CD14-positive monocyte (primary cell): ENCODE results near the gene NKG7. TPM values are rescaled to one million over a fixed set of nuclear protein-coding genes. Genes with fewer than 3 reads are reported as not detected.
A peak's percentile ranks its signal among the peaks of the same experiment; 100 is the strongest.

Source experiments
- DNase-seq, 3 donors: peaks; one replicate each; pipeline ENCODE4 v3.0.0-alpha.2; 2011 to 2022
- H2AFZ ChIP-seq: 2 replicates; pipeline ENCODE4 v1.6.0; 2012; ENCODE audit warnings: mild to moderate bottlenecking, low read depth, low read length, inconsistent platforms; ENCODE audit not compliant: insufficient read depth, poor library complexity, severe bottlenecking
- H3K27ac ChIP-seq, 2 donors: 1 replicate in 1 of 2; 2 replicates in 1 of 2; pipeline ENCODE4 v1.5.1; 2012 to 2013; ENCODE audit warnings: low read length in 2 of 2, control low read depth in 1 of 2, inconsistent platforms in 1 of 2, low read depth in 1 of 2, mild to moderate bottlenecking in 1 of 2
- H3K27me3 ChIP-seq, 2 donors: one replicate each; pipeline versions ENCODE4 v1.6.0 to v1.6.1; 2011 to 2013; ENCODE audit warnings: low read length in 2 of 2; ENCODE audit not compliant: control insufficient read depth in 2 of 2, insufficient read depth in 2 of 2
- H3K36me3 ChIP-seq, 2 donors: replicated peaks in 1 of 2; 1 replicate in 1 of 2; 2 replicates in 1 of 2; pipeline versions ENCODE4 v1.5.1 to v1.6.1; 2012 to 2013; ENCODE audit warnings: low read length in 2 of 2, control low read depth in 1 of 2, inconsistent platforms in 1 of 2, mild to moderate bottlenecking in 1 of 2; ENCODE audit not compliant: insufficient read depth in 2 of 2, control insufficient read depth in 1 of 2
- H3K4me1 ChIP-seq, 2 donors: 1 replicate in 1 of 2; 2 replicates in 1 of 2; pipeline versions ENCODE4 v1.5.1 to v1.6.1; 2012 to 2013; ENCODE audit warnings: low read length in 2 of 2, control low read depth in 1 of 2, inconsistent platforms in 1 of 2, mild to moderate bottlenecking in 1 of 2, moderate library complexity in 1 of 2; ENCODE audit not compliant: insufficient read depth in 2 of 2, control insufficient read depth in 1 of 2
- H3K4me2 ChIP-seq: replicated peaks from 2 replicates; pipeline ENCODE3; 2012; ENCODE audit warnings: low read length, moderate library complexity, mild to moderate bottlenecking; ENCODE audit not compliant: poor library complexity, severe bottlenecking; ENCODE audit errors: extremely low read depth
- H3K4me3 ChIP-seq, 3 experiments: fragments of 200-600 bp in 1 of 3; sonication (generic) in 1 of 3; replicated peaks in 1 of 3; 1 replicate in 2 of 3; 2 replicates in 1 of 3; pipeline ENCODE4 v1.5.1; 2011 to 2013; ENCODE audit warnings: low read length in 3 of 3, mild to moderate bottlenecking in 3 of 3, control low read depth in 2 of 3, low read depth in 2 of 3, inconsistent platforms in 1 of 3, moderate library complexity in 1 of 3
- H3K79me2 ChIP-seq: 2 replicates; pipeline ENCODE4 v1.6.0; 2012; ENCODE audit warnings: mild to moderate bottlenecking, control low read depth, inconsistent platforms, low read length, moderate library complexity; ENCODE audit not compliant: insufficient read depth
- H3K9ac ChIP-seq: 2 replicates; pipeline ENCODE4 v1.6.0; 2017; ENCODE audit warnings: low read length, mild to moderate bottlenecking; ENCODE audit not compliant: insufficient read depth, poor library complexity, severe bottlenecking
- H3K9me3 ChIP-seq, 2 donors: replicated peaks in 1 of 2; 1 replicate in 1 of 2; 2 replicates in 1 of 2; pipeline versions ENCODE4 v1.5.1 to v1.6.1; 2012 to 2013; ENCODE audit warnings: low read length in 2 of 2, control low read depth in 1 of 2; ENCODE audit not compliant: control insufficient read depth in 1 of 2, insufficient read depth in 1 of 2
- H4K20me1 ChIP-seq: 2 replicates; pipeline ENCODE4 v1.6.0; 2012; ENCODE audit warnings: mild to moderate bottlenecking, low read length, control low read depth, moderate library complexity; ENCODE audit not compliant: insufficient read depth
- H3K27ac Mint-ChIP-seq, 7 donors: one replicate each; pipeline ENCODE4 v1.8.0; 2020; ENCODE audit warnings: mild to moderate bottlenecking in 7 of 7, mixed read lengths in 7 of 7, moderate library complexity in 6 of 7, inconsistent platforms in 2 of 7
- H3K27me3 Mint-ChIP-seq, 3 donors: one replicate each; pipeline ENCODE4 v1.8.0; 2021 to 2022; ENCODE audit warnings: low read depth in 3 of 3, mild to moderate bottlenecking in 3 of 3, mixed read lengths in 3 of 3, moderate library complexity in 3 of 3, inconsistent platforms in 1 of 3
- H3K36me3 Mint-ChIP-seq, 2 donors: one replicate each; pipeline ENCODE4 v1.8.0; 2020; ENCODE audit warnings: mixed read lengths in 2 of 2, inconsistent platforms in 1 of 2, mild to moderate bottlenecking in 1 of 2
- H3K4me1 Mint-ChIP-seq: one replicate; pipeline ENCODE4 v1.8.0; 2020; ENCODE audit warnings: mild to moderate bottlenecking, mixed read lengths
- H3K4me3 Mint-ChIP-seq, 2 donors: one replicate each; pipeline ENCODE4 v1.8.0; 2020; ENCODE audit warnings: mild to moderate bottlenecking in 2 of 2, mixed read lengths in 2 of 2, moderate library complexity in 1 of 2
- H3K9me3 Mint-ChIP-seq, 7 donors: one replicate each; pipeline ENCODE4 v1.8.0; 2020 to 2022; ENCODE audit warnings: mixed read lengths in 7 of 7, mild to moderate bottlenecking in 6 of 7, moderate library complexity in 6 of 7, inconsistent platforms in 2 of 7
- WGBS: methylation state at CpG from one replicate; pipeline ENCODE4 v1.1.5; 2013; ENCODE audit warnings: missing lambda C conversion rate; ENCODE audit not compliant: insufficient coverage; 5-methylcytosine and 5-hydroxymethylcytosine counted together
- intact Hi-C, 2 donors: fragments of 100-400 bp; cut with micrococcal nuclease; formaldehyde crosslinking; loops; one replicate each; pipeline versions ENCODE4 v1.15.0 to v1.15.1; 2023
- polyA plus RNA-seq, 3 donors: library from polyadenylated mRNA; depleted of rRNA in 1 of 3; unstranded in 2 of 3; stranded (reverse) in 1 of 3; fragments of 300-500 nt in 2 of 3; fragments of >200 nt in 1 of 3; fragmentation: Illumina TruSeq in 2 of 3; gene quantifications; 1 replicate in 2 of 3; 2 replicates in 1 of 3; pipeline ENCODE4 v1.2.3, GENCODE V29; 2012 to 2021
- TF ChIP-seq, protein P1 (sequence below): fragments of 200-600 bp; IDR thresholded peaks from one replicate; pipeline ENCODE4 v1.8.0; 2022; ENCODE audit warnings: antibody characterized with exemption, mild to moderate bottlenecking

The NKG7 gene
- polyA plus RNA-seq, 3 donors: 11.1 to 19.9 (median 16.4) TPM

DNA sequence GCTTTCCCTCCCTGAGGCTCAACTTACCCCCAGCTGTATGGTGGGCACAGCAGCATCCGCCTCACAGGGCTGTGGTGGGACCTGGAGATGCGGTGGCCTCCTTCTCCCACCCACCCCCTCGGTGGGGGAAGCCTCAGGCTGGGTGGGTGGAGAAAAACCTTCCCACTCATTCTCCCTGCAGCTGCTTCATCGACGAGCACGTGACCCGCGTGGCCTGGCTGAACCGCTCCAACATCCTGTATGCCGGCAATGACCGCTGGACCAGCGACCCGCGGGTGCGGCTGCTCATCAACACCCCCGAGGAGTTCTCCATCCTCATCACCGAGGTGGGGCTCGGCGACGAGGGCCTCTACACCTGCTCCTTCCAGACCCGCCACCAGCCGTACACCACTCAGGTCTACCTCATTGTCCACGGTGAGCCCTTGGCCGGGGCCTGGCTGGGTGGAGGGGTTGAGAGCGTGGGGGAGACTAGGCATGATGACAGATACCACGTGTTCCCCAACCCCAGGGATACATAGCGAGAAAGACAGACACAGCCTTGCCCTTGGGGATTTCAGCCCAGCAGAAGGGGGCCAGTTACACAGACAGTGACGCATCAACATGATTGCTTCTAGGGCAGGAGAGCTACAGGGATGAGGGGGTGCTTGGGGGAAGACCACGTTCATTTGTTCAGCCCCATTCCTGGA lies 48.8 kb downstream of the NKG7 start:
- Histone ChIP-seq H3K36me3 (no peaks in the 10 kb centered on the region), H3K9ac (no peak overlapping the region), H3K4me2 (no peak overlapping the region), H3K27me3 (peaks cover 12 to 41% of the 10 kb centered on the region in 2 donors), H3K4me3 (no peak overlapping the region), H3K9me3 (no peaks in the 10 kb centered on the region), H3K79me2 (no peaks in the 10 kb centered on the region), H2AFZ (no peak overlapping the region), H4K20me1 (no peaks in the 10 kb centered on the region), H3K4me1 (peaks cover 13 to 28% of the 10 kb centered on the region in 2 donors), H3K27ac (no peak overlapping the region)
- Mint-ChIP-seq H3K4me3 (peak overlapping the region in 1 of 2 donors; percentile 10), H3K27ac (peak overlapping the region in 2 of 7 donors; percentile 2 to 6), H3K27me3 (peaks cover 46 to 62% (median 56%) of the 10 kb centered on the region in 3 donors), H3K9me3 (peaks cover 0 to 19% (median 3%) of the 10 kb centered on the region in 7 donors), H3K4me1 (peaks cover 28% of the 10 kb centered on the region), H3K36me3 (peaks cover 2% of the 10 kb centered on the region in 2 donors)
- TF ChIP-seq, protein P1, sequence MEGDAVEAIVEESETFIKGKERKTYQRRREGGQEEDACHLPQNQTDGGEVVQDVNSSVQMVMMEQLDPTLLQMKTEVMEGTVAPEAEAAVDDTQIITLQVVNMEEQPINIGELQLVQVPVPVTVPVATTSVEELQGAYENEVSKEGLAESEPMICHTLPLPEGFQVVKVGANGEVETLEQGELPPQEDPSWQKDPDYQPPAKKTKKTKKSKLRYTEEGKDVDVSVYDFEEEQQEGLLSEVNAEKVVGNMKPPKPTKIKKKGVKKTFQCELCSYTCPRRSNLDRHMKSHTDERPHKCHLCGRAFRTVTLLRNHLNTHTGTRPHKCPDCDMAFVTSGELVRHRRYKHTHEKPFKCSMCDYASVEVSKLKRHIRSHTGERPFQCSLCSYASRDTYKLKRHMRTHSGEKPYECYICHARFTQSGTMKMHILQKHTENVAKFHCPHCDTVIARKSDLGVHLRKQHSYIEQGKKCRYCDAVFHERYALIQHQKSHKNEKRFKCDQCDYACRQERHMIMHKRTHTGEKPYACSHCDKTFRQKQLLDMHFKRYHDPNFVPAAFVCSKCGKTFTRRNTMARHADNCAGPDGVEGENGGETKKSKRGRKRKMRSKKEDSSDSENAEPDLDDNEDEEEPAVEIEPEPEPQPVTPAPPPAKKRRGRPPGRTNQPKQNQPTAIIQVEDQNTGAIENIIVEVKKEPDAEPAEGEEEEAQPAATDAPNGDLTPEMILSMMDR: no peak
- no peak for DNase-seq
- intact Hi-C loops: no loop called here
- 76% methylated on average over 14 of the region's 29 CpGs for WGBS

DNA sequence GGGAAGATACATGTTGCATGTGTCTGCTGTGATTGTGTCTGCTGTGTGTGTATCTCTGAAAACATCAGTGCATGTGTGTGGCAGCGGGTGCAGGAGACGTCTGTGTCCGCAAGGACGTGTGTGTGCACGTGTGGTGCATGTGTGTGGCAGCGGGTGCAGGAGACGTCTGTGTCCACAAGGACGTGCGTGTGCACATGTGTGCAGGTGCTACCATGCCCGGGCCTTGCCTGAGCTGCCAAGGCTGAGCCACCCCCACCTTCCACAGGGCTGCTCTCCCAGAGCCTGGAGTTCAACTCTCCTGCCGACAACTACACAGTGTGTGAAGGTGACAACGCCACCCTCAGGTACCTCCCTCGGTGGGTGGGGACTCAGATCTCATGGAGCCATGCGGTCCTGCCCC lies 50.7 kb downstream of the NKG7 start:
- no peak overlapping the region for H3K9ac ChIP-seq
- peaks cover 0 to 11% of the 10 kb centered on the region in 2 donors for H3K4me1 ChIP-seq
- H3K27me3 ChIP-seq: peaks cover 5 to 25% of the 10 kb centered on the region in 2 donors
- no peaks in the 10 kb centered on the region for H3K36me3 Mint-ChIP-seq
- H3K4me2 ChIP-seq: no peak overlapping the region
- no peak overlapping the region for H3K27ac Mint-ChIP-seq
- H3K79me2 ChIP-seq: no peaks in the 10 kb centered on the region
- no peaks in the 10 kb centered on the region for H3K36me3 ChIP-seq
- no peaks in the 10 kb centered on the region for H3K9me3 ChIP-seq
- no peak for DNase-seq
- no peak overlapping the region for H3K4me3 ChIP-seq
- H3K9me3 Mint-ChIP-seq: peaks cover 0 to 10% (median 0%) of the 10 kb centered on the region in 7 donors
- peaks cover 19% of the 10 kb centered on the region for H3K4me1 Mint-ChIP-seq
- intact Hi-C loops: no loop called here
- WGBS: 91% methylated on average over 8 of the region's 14 CpGs
- H4K20me1 ChIP-seq: no peaks in the 10 kb centered on the region
- H3K4me3 Mint-ChIP-seq: no peak overlapping the region
- TF ChIP-seq, protein P1: no peak
- no peak overlapping the region for H2AFZ ChIP-seq
- H3K27ac ChIP-seq: no peak overlapping the region
- peaks cover 36 to 49% (median 44%) of the 10 kb centered on the region in 3 donors for H3K27me3 Mint-ChIP-seq

Other genes with a start within 250 kb of the NKG7 start
- 100 to 1,000 TPM in 2 of 3 donors, 10 to 100 TPM in 1; 87.5 to 137 (median 133) TPM for gene SIGLEC9, start 247.7 kb downstream of the NKG7 start, polyA plus RNA-seq
- gene SIGLEC7, start 230.4 kb downstream of the NKG7 start, polyA plus RNA-seq: 10 to 100 TPM; 71.8 to 93.3 (median 82.0) TPM
- 100 to 1,000 TPM; 229 to 360 (median 264) TPM for gene CD33, start 147.6 kb downstream of the NKG7 start, polyA plus RNA-seq
- under 1 TPM in 1 of 3 donors, not detected in 2; 0.16 TPM for gene SIGLECL1, start 121.6 kb downstream of the NKG7 start, polyA plus RNA-seq
- gene IGLON5, start 61.0 kb downstream of the NKG7 start, polyA plus RNA-seq: under 1 TPM in 1 of 3 donors, not detected in 2; 0.05 TPM
- gene VSIG10L, start 30.5 kb downstream of the NKG7 start, polyA plus RNA-seq: 1 to 10 TPM in 1 of 3 donors, under 1 TPM in 2; 0.62 to 2.3 (median 0.73) TPM
- gene ETFB, start 6.3 kb downstream of the NKG7 start, polyA plus RNA-seq: 10 to 100 TPM; 51.0 to 72.1 (median 63.0) TPM
- under 1 TPM in 1 of 3 donors, not detected in 2; 0.08 TPM for gene CLDND2, start 3.7 kb downstream of the NKG7 start, polyA plus RNA-seq
- not detected for gene LIM2, start 15.3 kb upstream of the NKG7 start, polyA plus RNA-seq
- not detected for gene C19orf84, start 17.9 kb upstream of the NKG7 start, polyA plus RNA-seq
- 100 to 1,000 TPM in 1 of 3 donors, 10 to 100 TPM in 2; 16.6 to 114 (median 64.9) TPM for gene SIGLEC10, start 45.0 kb upstream of the NKG7 start, polyA plus RNA-seq
- not detected for gene SIGLEC8, start 85.8 kb upstream of the NKG7 start, polyA plus RNA-seq
- not detected for gene CEACAM18, start 105.9 kb upstream of the NKG7 start, polyA plus RNA-seq
- gene SIGLEC12, start 129.1 kb upstream of the NKG7 start, polyA plus RNA-seq: 1 to 10 TPM in 2 of 3 donors, under 1 TPM in 1; 0.24 to 1.8 (median 1.3) TPM
- gene SIGLEC6, start 159.0 kb upstream of the NKG7 start, polyA plus RNA-seq: under 1 TPM in 1 of 3 donors, not detected in 2; 0.04 TPM
- 1 to 10 TPM in 1 of 3 donors, under 1 TPM in 2; 0.39 to 2.4 (median 0.82) TPM for gene ZNF175, start 198.6 kb upstream of the NKG7 start, polyA plus RNA-seq